ENCODE measurements around the gene TRPM3. TPM values are rescaled to one million over a fixed set of nuclear protein-coding genes. Genes with fewer than 3 reads are reported as not detected.

Gene TRPM3
- total and polyA plus RNA-seq, 2 of the 8 experiments (the other 6 are each of a cell fraction or from before 2014, with no cell fraction given) = 2.4 to 10.9 TPM

DNA sequence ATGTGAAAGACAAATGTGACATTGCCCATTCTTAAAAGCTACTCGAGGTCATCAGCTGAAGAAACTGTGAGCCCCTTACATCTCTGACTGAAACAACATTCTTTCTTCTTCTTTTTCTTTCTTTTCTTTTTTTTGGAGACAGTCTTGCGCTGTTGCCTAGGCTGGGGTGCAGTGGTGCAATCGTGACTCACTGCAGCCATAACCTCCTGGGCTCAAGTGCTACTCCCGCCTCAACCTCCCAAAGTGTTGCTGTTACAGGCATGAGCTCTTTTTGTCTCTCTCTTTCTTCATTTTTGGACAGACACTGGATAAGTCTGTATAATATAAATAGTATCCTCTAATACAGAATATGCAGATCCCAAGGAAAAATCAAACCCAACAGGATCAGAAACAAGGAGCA lies 443.3 kb downstream of the TRPM3 start:
- H2AK5ac ChIP-seq (ENCODE audit: low read depth, low read length) = no peak overlapping the region
- CTCF ChIA-PET (ENCODE audit: partially characterized antibody) = interaction anchor here (1.4 kb wide), 1 partner anchor 60 kb away, joined by 3 read pairs; no protein-coding TSS in a partner anchor
- H3K79me1 ChIP-seq (ENCODE audit: low read depth, low read length) = no peaks in the 10 kb centered on the region
- H4K91ac ChIP-seq (replicated peaks; ENCODE audit: insufficient read length, low read length) = no peak overlapping the region
- no peaks in the 10 kb centered on the region for H3K27me3 ChIP-seq (replicated peaks in 1 of 4; ENCODE audit: control insufficient read depth in 3 of 4, extremely low read depth in 1 of 4, insufficient read depth in 3 of 4, low read length in 3 of 4)
- H4K5ac ChIP-seq (ENCODE audit: insufficient read length, low read depth, low read length) = no peak overlapping the region
- H2BK120ac ChIP-seq (replicated peaks; ENCODE audit: low read depth, low read length) = no peak overlapping the region
- H3K4me1 ChIP-seq (replicated peaks in 1 of 4; ENCODE audit: control insufficient read depth in 3 of 4, insufficient read depth in 4 of 4, low read length in 3 of 4) = no peaks in the 10 kb centered on the region
- H3K27ac ChIP-seq (ENCODE audit: low read depth, low read length) = no peak overlapping the region
- FAIRE-seq = no peak
- H4K20me1 ChIP-seq (replicated peaks in 1 of 2; ENCODE audit: control insufficient read depth in 1 of 2, insufficient read depth in 2 of 2, low read length in 2 of 2) = no peaks in the 10 kb centered on the region
- no peak overlapping the region for H3K4me2 ChIP-seq (ENCODE audit: insufficient read depth in 1 of 2, low read depth in 2 of 2, low read length in 2 of 2)
- H2BK20ac ChIP-seq (ENCODE audit: low read length) = no peak overlapping the region
- no peaks in the 10 kb centered on the region for H3K23me2 ChIP-seq (ENCODE audit: low read depth, low read length)
- H4K8ac ChIP-seq (ENCODE audit: extremely low read depth, insufficient read depth, low read length) = no peak overlapping the region
- H3K14ac ChIP-seq (ENCODE audit: insufficient read length) = no peak overlapping the region
- H3K9me3 ChIP-seq (ENCODE audit: insufficient read depth in 2 of 2, low read depth in 1 of 2, low read length in 1 of 2) = no peaks in the 10 kb centered on the region
- TF ChIP-seq POU5F1 (IDR thresholded peaks at IDR 0.05; ENCODE audit: low read depth, low read length) (no peak), ZNF274 (IDR thresholded peaks at IDR 0.05; ENCODE audit: borderline replicate concordance, extremely low read depth, low read length) (no peak), SIRT6 (IDR thresholded peaks at IDR 0.05; ENCODE audit: low read length) (no peak), NANOG (IDR thresholded peaks at IDR 0.05; ENCODE audit: insufficient read depth, low read depth, low read length, poor library complexity, severe bottlenecking) (no peak), SP1 (IDR thresholded peaks at IDR 0.05; ENCODE audit: low read depth, low read length) (no peak), CBX8 (IDR thresholded peaks at IDR 0.05; ENCODE audit: borderline replicate concordance, low read depth, low read length) (no peak), CTBP2 (IDR thresholded peaks at IDR 0.05; ENCODE audit: borderline replicate concordance, insufficient read depth, insufficient read length, low read length) (no peak)
- H3K18ac ChIP-seq (ENCODE audit: extremely low read depth, low read length) = no peak overlapping the region
- no peak overlapping the region for H2BK15ac ChIP-seq (ENCODE audit: low read length)
- no peak overlapping the region for H2BK5ac ChIP-seq (ENCODE audit: low read depth, low read length)
- WGBS, 2 experiments (ENCODE audit: extremely low coverage in 1 of 2, insufficient coverage in 1 of 2, insufficient read length in 1 of 2, insufficient replicate concordance in 2 of 2, low coverage in 1 of 2, low lambda C conversion rate in 2 of 2, missing lambda C conversion rate in 1 of 2) = 91% methylated on average over 4 of the region's 4 CpGs; no CpG with 5 or more reads in 1 of the 2 experiments
- no peaks in the 10 kb centered on the region for H3K79me2 ChIP-seq (ENCODE audit: control insufficient read depth in 1 of 2, insufficient read depth in 2 of 2, low read length in 2 of 2)
- POLR2A ChIA-PET (ENCODE audit: partially characterized antibody) = no interaction called here
- H3K23ac ChIP-seq (ENCODE audit: insufficient read length) = no peak overlapping the region
- H3K56ac ChIP-seq (replicated peaks; ENCODE audit: insufficient read length, low read depth, low read length) = no peak overlapping the region
- no peak for DNase-seq (ENCODE audit: low read depth in 1 of 2, low spot score in 2 of 2)
- H3K4ac ChIP-seq (replicated peaks; ENCODE audit: insufficient read length, low read depth, low read length) = no peak overlapping the region
- H2AFZ ChIP-seq (ENCODE audit: low read length) = no peak overlapping the region
- H3K4me3 ChIP-seq (ENCODE audit: extremely low read depth in 1 of 4, insufficient read depth in 2 of 4, low read depth in 3 of 4, low read length in 4 of 4) = no peak overlapping the region
- no peak overlapping the region for H2BK12ac ChIP-seq (ENCODE audit: low read depth, low read length)
- no peak overlapping the region for H3K9ac ChIP-seq (replicated peaks in 1 of 4; ENCODE audit: extremely low read depth in 1 of 4, low read depth in 3 of 4, low read length in 3 of 4)
- H3K36me3 ChIP-seq (ENCODE audit: control insufficient read depth in 2 of 4, insufficient read depth in 4 of 4, low read length in 3 of 4) = no peaks in the 10 kb centered on the region

All from H1 (cell line).